DOHH2 (cell line): ENCODE data around the gene FAM72C.
"Not testable (repeated sequence)": the region's sequence is repeated elsewhere in the genome, so short reads cannot be mapped to it uniquely, and the experiment has no call there.

ENCODE experiments used
- H3F3A ChIP-seq: fragments of 200-600 bp; sonication (generic), shearing (Covaris generic); 2 replicates; pipeline ENCODE4 v1.6.0; 2016; ENCODE audit warnings: antibody characterized with exemption, mild to moderate bottlenecking; ENCODE audit not compliant: control insufficient read depth, insufficient read depth
- H3K27ac ChIP-seq: fragments of 200-600 bp; sonication (generic); 2 replicates; pipeline ENCODE4 v1.5.1; 2014; ENCODE audit warnings: low read depth, mild to moderate bottlenecking, low read length, moderate library complexity
- H3K27me3 ChIP-seq: fragments of 200-600 bp; sonication (generic); 2 replicates; pipeline ENCODE4 v1.6.1; 2014; ENCODE audit warnings: mild to moderate bottlenecking, low read length, mixed read lengths; ENCODE audit not compliant: control insufficient read depth
- H3K36me3 ChIP-seq: fragments of 200-600 bp; sonication (generic); 2 replicates; pipeline ENCODE4 v1.6.1; 2014; ENCODE audit warnings: mild to moderate bottlenecking, low read length, moderate library complexity, mixed read lengths; ENCODE audit not compliant: control insufficient read depth
- H3K4me1 ChIP-seq: fragments of 200-600 bp; sonication (generic); 2 replicates; pipeline ENCODE4 v1.6.1; 2014; ENCODE audit warnings: mild to moderate bottlenecking, low read length, mixed read lengths; ENCODE audit not compliant: control insufficient read depth
- H3K4me2 ChIP-seq: fragments of 200-600 bp; sonication (generic); 2 replicates; pipeline ENCODE4 v1.6.0; 2014; ENCODE audit warnings: mild to moderate bottlenecking, low read length, moderate library complexity
- H3K4me3 ChIP-seq: fragments of 200-600 bp; sonication (generic); 2 replicates; pipeline ENCODE4 v1.5.1; 2014; ENCODE audit warnings: mild to moderate bottlenecking, low read length, mixed read lengths
- H3K79me2 ChIP-seq: fragments of 200-600 bp; sonication (generic); 2 replicates; pipeline ENCODE4 v1.6.1; 2014; ENCODE audit warnings: mild to moderate bottlenecking, low read length, mixed read lengths; ENCODE audit not compliant: control insufficient read depth
- H3K9me2 ChIP-seq: fragments of 200-600 bp; sonication (generic); replicated peaks from 2 replicates; pipeline ENCODE4 v1.6.1; 2014; ENCODE audit warnings: mild to moderate bottlenecking, low read length, mixed read lengths; ENCODE audit not compliant: control insufficient read depth
- H3K9me3 ChIP-seq: fragments of 200-600 bp; sonication (generic); 2 replicates; pipeline ENCODE4 v1.6.1; 2014; ENCODE audit warnings: antibody characterized with exemption, low read length, mixed read lengths; ENCODE audit not compliant: control insufficient read depth, insufficient read depth
- H4K20me1 ChIP-seq: fragments of 200-600 bp; sonication (generic); 2 replicates; pipeline ENCODE4 v1.6.0; 2014; ENCODE audit warnings: low read depth, mild to moderate bottlenecking, antibody characterized with exemption, low read length, moderate library complexity; ENCODE audit not compliant: control insufficient read depth, insufficient read depth

FAM72C gene

DNA sequence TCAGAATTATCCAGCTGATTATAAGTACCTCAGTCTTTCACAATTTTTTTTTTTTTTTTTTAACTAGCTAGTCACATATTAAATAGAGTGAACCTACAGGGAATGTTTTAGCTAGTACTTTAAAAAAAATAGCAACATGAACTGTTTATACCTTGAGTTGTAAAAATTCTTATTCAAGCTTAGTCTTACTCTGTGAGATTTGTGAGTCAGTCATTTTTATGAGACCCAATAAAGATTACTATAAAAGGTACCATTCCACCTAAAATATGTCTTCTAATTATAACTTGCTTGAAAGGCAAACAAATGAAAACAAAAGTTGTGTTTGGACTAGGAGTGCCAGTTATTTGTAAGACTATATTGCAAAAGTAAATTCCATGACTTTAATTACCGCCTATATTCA, 5.9 kb downstream of the FAM72C start:
- not testable (repeated sequence) for H3K79me2 ChIP-seq, H3F3A ChIP-seq, H3K4me2 ChIP-seq, H3K9me2 ChIP-seq, H3K4me1 ChIP-seq, H3K27ac ChIP-seq, H3K4me3 ChIP-seq, H4K20me1 ChIP-seq, H3K9me3 ChIP-seq, H3K27me3 ChIP-seq, H3K36me3 ChIP-seq

DNA sequence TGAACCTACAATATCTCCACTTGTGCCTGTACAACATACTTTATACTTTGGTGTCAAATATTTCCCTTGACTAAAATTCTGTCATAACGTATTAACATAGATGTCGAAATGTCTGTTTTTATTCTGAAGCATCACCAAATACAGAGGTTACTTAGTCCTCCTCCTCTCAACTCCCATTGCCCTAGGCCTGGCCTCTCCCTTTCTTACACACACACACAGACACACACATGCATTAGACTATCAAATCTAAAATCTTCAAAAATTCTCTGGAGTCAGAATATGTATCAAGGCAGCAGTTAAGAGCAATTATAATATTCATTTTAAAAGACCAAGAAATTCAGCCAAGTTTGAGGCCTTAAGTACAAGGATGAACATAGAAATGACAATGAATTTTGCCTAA, 7.5 kb downstream of the FAM72C start:
- not testable (repeated sequence) for H3K9me2 ChIP-seq, H3K27ac ChIP-seq, H3F3A ChIP-seq, H3K9me3 ChIP-seq, H3K4me3 ChIP-seq, H3K4me2 ChIP-seq, H3K4me1 ChIP-seq, H3K36me3 ChIP-seq, H4K20me1 ChIP-seq, H3K79me2 ChIP-seq, H3K27me3 ChIP-seq

DNA sequence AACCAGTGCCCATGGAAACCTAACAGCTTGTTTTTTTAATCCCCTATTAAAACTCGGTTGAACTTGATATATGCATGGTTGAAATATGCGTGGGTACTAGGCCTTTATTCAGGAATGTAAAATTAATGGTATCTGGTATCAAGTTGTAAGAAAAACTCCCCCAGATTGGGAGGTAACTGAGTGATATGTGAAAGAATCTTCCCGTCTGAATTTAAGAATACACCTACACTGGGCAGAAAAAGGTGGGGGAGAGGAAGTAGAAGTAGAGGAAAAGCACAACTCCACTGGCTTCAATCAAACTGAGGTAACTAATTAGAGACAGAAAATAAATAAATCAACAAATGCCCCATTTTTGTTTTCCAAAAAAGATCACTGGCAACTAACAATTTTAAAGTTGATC, 15.9 kb downstream of the FAM72C start:
- not testable (repeated sequence) for H3K27ac ChIP-seq, H3K4me1 ChIP-seq, H3K9me2 ChIP-seq, H3K4me3 ChIP-seq, H3K27me3 ChIP-seq, H4K20me1 ChIP-seq, H3K4me2 ChIP-seq, H3K79me2 ChIP-seq, H3K9me3 ChIP-seq, H3F3A ChIP-seq, H3K36me3 ChIP-seq

DNA sequence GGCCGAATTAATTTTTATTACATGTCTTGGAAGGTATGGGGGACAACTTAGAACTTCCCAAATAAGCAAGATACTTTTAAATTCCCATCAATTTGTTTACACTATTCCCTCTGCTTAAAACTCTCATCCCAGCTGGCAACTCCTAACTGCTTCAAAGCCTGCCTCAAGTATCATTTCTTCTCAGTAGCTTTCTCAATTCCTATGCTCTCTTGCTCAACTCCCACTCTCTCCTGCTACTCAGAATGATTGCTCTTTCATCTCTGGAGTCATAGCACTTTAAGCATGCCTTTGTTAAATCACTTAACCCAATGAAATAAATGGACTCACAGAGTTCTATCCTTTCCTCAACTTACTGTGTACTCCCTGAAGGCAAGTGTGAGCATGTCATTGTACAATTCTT, 18.9 kb downstream of the FAM72C start:
- H3K27me3 ChIP-seq: not testable (repeated sequence)

DNA sequence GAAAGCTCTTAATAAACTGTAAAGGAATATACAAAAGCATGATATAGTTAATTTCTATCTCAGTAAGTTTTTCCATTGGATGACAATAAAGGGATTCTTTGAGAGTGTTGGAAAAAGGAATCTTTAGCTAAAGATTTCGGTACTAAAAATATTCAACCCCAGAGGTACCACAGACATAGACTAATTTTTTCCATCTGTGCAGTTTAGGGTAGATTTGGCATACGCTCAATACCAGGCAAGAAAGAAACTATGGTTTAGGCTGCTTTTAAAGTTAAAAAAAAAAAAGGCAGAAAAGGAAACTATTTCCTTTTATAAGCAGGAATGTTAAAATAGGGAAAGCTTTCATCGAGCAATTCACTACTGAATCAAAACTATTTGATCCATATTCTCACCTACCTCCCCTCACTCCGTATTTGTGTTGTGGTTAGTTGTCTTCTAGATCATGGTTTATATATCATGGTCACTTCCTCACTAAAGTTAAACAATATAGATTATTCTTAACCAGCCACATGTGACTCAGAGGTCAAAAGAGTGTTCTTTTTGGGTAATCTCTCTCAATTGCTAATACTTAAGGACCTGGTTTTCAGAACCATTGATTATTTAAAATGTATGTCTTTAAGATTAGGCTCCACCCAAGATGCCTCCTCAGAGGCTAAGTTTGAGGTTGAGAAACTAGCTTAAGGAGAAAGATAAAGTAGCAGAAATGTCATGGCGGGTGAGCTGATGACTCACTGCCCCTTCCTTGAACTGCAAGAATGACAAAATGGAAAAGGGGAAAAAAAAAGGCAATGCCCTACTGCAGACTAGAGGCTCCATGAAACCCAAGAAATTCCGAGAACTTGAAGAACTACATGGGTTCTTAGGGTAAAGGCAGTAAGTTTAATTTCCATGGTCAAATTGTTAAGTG, 20.0 kb downstream of the FAM72C start:
- not testable (repeated sequence) for H3F3A ChIP-seq

More for the DNA sequence above, 18.9 kb downstream of the FAM72C start:
- not testable (repeated sequence) for H3K4me3 ChIP-seq, H3K36me3 ChIP-seq, H3K4me2 ChIP-seq, H3K9me2 ChIP-seq, H3K79me2 ChIP-seq, H3K27ac ChIP-seq, H3F3A ChIP-seq, H3K4me1 ChIP-seq, H3K9me3 ChIP-seq, H4K20me1 ChIP-seq

DNA sequence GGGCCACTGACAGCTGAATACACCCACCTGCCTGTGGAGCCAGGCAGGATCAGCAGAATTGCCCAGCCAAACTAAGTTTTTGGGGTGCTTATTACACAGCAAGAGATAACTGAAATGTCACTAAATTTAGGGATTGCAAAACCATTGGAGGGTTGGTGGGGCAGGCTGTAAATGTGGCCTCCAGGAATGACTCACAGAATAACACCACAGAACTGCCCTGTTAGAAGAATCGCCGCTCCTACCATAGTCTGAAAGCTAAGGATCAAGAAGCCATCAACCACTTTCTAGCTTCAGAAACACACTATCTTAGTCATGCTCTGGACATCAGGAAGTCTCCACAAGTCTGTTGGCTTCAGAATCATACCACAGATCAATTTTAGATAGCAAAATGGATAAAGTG, 24.0 kb downstream of the FAM72C start:
- H3K79me2 ChIP-seq, H3K4me1 ChIP-seq, H4K20me1 ChIP-seq, H3K36me3 ChIP-seq, H3K4me2 ChIP-seq, H3K27ac ChIP-seq, H3F3A ChIP-seq, H3K4me3 ChIP-seq, H3K27me3 ChIP-seq, H3K9me3 ChIP-seq, H3K9me2 ChIP-seq: not testable (repeated sequence)

More for the DNA sequence above, 20.0 kb downstream of the FAM72C start:
- H3K27ac ChIP-seq, H3K27me3 ChIP-seq, H3K9me3 ChIP-seq, H4K20me1 ChIP-seq, H3K4me1 ChIP-seq, H3K36me3 ChIP-seq, H3K4me2 ChIP-seq, H3K4me3 ChIP-seq, H3K9me2 ChIP-seq, H3K79me2 ChIP-seq: not testable (repeated sequence)

DNA sequence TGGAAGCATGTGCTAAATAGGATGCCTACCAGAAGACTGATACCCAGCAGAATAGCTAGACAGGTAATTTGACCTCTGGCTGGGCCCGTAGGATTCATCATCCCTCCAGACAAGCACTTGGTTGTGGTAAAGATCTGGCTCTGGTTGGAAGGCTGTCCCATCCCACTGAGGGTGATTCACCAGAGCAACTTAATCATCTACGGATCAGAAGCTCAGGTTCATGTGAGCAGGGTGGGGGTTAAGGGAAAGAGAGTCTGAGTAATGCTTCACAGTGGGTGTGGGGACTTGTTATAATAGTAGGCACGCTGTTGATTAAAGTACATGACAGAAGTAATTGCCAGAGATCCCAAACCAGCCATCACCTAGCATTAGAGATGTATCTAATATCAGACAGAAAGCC, 26.5 kb downstream of the FAM72C start:
- H3K36me3 ChIP-seq, H4K20me1 ChIP-seq, H3K27me3 ChIP-seq, H3K79me2 ChIP-seq, H3K9me2 ChIP-seq, H3K4me2 ChIP-seq, H3F3A ChIP-seq, H3K27ac ChIP-seq, H3K4me3 ChIP-seq, H3K4me1 ChIP-seq, H3K9me3 ChIP-seq: not testable (repeated sequence)

DNA sequence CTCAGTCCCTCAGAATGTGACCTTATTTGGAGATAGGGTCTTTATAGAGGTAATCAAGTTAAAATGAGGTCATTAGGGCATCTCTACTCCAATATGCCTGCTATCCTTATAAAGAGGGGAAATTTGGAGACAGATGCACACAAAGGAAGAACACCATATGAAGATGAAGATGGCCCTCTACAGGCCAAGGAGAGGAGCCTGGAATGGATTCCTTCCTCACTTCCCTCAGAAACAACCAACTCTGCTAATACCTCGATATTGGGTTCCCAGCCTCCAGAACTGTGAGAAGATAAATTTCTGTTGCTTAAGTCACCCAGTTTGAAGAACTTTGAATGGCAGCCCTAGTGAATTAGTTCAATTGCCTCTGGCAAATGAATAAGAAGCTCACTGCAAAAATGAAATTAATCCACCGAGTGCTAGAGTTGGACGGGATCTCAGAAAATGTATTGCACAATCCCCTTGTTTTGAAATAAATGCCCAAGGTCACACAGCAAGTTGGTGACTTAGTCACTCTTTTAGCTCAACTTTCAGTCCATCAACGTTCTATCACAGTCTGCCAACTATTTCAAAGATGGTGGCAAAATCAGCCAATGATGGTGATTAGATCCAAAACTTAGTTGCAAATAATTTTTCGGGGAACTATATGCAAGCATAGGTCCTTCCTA, 27.1 kb downstream of the FAM72C start:
- not testable (repeated sequence) for H3K4me2 ChIP-seq, H3F3A ChIP-seq, H3K79me2 ChIP-seq

More for the DNA sequence above, 27.1 kb downstream of the FAM72C start:
- not testable (repeated sequence) for H3K4me1 ChIP-seq, H3K27me3 ChIP-seq, H3K4me3 ChIP-seq, H3K27ac ChIP-seq, H4K20me1 ChIP-seq, H3K36me3 ChIP-seq, H3K9me3 ChIP-seq, H3K9me2 ChIP-seq
